ENCODE data around the gene CPLX3.

DNA sequence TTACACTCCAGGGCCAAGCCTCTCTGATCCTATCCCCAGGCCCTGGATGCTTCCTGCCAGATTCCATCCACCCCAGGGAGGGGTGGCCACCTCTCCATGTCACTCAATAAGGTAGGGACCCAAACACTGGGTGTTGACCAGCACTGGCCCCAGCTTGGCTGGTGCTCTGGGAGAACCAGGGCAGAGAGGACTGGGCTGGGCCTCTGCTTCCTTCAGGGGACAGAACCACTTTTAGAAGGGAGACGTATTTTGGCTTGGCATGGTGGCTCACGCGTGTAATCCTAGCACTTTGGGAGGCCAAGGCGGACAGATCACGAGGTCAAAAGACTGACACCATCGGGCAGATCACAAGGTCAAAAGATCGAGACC lies 4.7 kb upstream of the CPLX3 start:
- TF ChIP-seq EP300 (IDR thresholded peaks at IDR 0.05) (no peak), POLR2A (IDR thresholded peaks at IDR 0.05) (no peak)
